ENCODE data around the gene ISM1.

The ISM1 gene

GRCh38 chr20:13199279-13199678 lies 21.8 kb upstream of the ISM1 start:
- H3K4me3 ChIP-seq (ENCODE audit: low read depth, low read length) = no peak overlapping the region
- no peak for TF ChIP-seq CTCF (IDR thresholded peaks at IDR 0.05; ENCODE audit: low read depth, low read length)

- TF ChIP-seq CTCF (IDR thresholded peaks at IDR 0.05; ENCODE audit: low read depth, low read length) = no peak
- no peak overlapping the region for H3K4me3 ChIP-seq (ENCODE audit: low read depth, low read length)
Measured at GRCh38 chr20:13200767-13201500, 20.1 kb upstream of the ISM1 start.

GRCh38 chr20:13202565-13202964 lies 18.5 kb upstream of the ISM1 start:
- H3K4me3 ChIP-seq (ENCODE audit: low read depth, low read length) = no peak overlapping the region
- no peak for TF ChIP-seq CTCF (IDR thresholded peaks at IDR 0.05; ENCODE audit: low read depth, low read length)

GRCh38 chr20:13205425-13205824 lies 15.6 kb upstream of the ISM1 start:
- no peak for TF ChIP-seq CTCF (IDR thresholded peaks at IDR 0.05; ENCODE audit: low read depth, low read length)
- no peak overlapping the region for H3K4me3 ChIP-seq (ENCODE audit: low read depth, low read length)

GRCh38 chr20:13205848-13206434 lies 15.1 kb upstream of the ISM1 start:
- TF ChIP-seq CTCF (IDR thresholded peaks at IDR 0.05; ENCODE audit: low read depth, low read length) = no peak
- no peak overlapping the region for H3K4me3 ChIP-seq (ENCODE audit: low read depth, low read length)

- TF ChIP-seq CTCF (IDR thresholded peaks at IDR 0.05; ENCODE audit: low read depth, low read length) = no peak
- no peak overlapping the region for H3K4me3 ChIP-seq (ENCODE audit: low read depth, low read length)
Measured at GRCh38 chr20:13207016-13207415, 14.1 kb upstream of the ISM1 start.

GRCh38 chr20:13211956-13212618 lies 9.0 kb upstream of the ISM1 start:
- no peak for TF ChIP-seq CTCF (IDR thresholded peaks at IDR 0.05; ENCODE audit: low read depth, low read length)

More at GRCh38 chr20:13211956-13212618, 9.0 kb upstream of the ISM1 start:
- no peak overlapping the region for H3K4me3 ChIP-seq (ENCODE audit: low read depth, low read length)

All from WI38 (cell line).